HepG2 (cell line): ENCODE results near the gene PRMT7.

Experiments
- SMAD3 ChIP-seq: sonication (generic); formaldehyde crosslinking; IDR thresholded peaks from 2 replicates; pipeline ENCODE4 v1.4.0; 2020; ENCODE audit warnings: missing genetic modification reagents
- SMC3 ChIP-seq: IDR thresholded peaks from 2 replicates; pipeline ENCODE4 v1.6.1; 2011; ENCODE audit warnings: low read length, improper control_type of control experiment
- TCF7 ChIP-seq: sonication (generic); IDR thresholded peaks from 2 replicates; pipeline ENCODE4 v1.6.1; 2016; ENCODE audit warnings: antibody characterized with exemption, low read depth
- ZNF24 ChIP-seq: fragments of 450-650 bp; IDR thresholded peaks from 2 replicates; pipeline ENCODE4 v1.6.1; 2017; ENCODE audit warnings: antibody characterized with exemption, mild to moderate bottlenecking
- TF ChIP-seq, protein P1 (sequence below): sonication (generic); formaldehyde crosslinking; IDR thresholded peaks from 2 replicates; pipeline ENCODE4 v1.4.0; 2020; ENCODE audit warnings: mild to moderate bottlenecking, missing genetic modification reagents

- TF ChIP-seq, protein P1, sequence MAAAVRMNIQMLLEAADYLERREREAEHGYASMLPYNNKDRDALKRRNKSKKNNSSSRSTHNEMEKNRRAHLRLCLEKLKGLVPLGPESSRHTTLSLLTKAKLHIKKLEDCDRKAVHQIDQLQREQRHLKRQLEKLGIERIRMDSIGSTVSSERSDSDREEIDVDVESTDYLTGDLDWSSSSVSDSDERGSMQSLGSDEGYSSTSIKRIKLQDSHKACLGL, result no peak
- TF ChIP-seq SMC3 (no peak), ZNF24 (no peak), SMAD3 (CRISPR knock-in tag) (no peak), TCF7 (no peak)
These were observed 46.1 kb downstream of the PRMT7 start for GRCh38 chr16:68356919-68357286.
